Central memory CD4-positive, alpha-beta T cell (primary cell): Measurements from ENCODE around the gene MAP4.
"Not testable (repeated sequence)": the region's sequence is repeated elsewhere in the genome, so short reads cannot be mapped to it uniquely, and the experiment has no call there.

ENCODE experiments used
- DNase-seq: peaks from one replicate; pipeline ENCODE4 v3.0.0; 2022

Gene MAP4

DNA sequence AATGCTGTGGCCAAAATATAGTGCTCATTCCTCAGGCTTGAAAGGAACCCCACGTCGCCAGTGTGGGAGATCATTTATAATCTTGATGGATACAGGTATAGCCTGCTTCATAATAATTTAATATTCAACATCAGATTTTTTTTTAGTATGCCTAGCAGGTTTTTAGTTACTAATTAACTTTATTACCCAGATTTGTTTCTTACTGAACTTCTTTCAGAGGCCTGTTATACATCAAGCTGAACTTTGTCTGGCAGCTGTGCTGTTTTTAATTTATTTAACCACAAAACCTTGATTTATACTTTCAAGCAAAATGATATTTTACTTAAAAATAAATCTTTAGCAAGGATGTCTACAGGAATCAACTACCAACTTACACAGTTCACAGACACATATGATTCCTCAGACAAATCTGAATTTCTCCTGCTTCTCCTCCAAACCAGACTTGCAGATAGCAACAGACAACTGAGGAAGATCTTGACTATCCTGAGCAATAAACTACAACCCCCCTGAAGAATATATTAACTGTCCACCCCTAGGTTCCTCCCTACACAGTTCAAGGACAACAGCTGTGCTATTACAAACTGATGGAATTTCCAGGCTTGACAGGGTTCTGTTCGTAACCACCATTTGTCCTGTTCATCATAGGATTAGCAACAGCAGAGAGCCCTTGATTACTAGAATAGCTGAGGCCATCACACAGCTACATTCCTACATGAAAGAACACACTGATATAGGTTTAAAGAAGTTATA lies 610 bp downstream of the MAP4 start:
- no peak for DNase-seq

DNA sequence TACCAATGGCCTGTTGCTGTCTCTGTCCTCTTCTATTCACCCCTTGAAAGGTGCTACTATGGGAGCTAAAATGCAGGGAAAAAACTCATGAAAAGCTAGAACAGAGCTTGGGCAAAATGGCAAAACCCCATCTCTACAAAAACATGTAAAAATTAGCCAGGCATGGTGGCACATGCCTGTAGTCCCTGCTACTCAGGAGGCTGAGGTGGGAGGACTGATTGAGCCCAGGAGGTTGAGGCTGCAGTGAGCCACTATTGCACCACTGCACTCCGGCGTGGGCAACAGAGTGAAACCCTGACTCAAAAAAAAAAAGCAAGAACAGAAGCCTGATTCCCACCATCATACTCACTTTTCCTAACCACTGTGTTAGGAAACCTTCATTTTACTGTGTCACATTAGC lies 1.9 kb downstream of the MAP4 start:
- no peak for DNase-seq

DNA sequence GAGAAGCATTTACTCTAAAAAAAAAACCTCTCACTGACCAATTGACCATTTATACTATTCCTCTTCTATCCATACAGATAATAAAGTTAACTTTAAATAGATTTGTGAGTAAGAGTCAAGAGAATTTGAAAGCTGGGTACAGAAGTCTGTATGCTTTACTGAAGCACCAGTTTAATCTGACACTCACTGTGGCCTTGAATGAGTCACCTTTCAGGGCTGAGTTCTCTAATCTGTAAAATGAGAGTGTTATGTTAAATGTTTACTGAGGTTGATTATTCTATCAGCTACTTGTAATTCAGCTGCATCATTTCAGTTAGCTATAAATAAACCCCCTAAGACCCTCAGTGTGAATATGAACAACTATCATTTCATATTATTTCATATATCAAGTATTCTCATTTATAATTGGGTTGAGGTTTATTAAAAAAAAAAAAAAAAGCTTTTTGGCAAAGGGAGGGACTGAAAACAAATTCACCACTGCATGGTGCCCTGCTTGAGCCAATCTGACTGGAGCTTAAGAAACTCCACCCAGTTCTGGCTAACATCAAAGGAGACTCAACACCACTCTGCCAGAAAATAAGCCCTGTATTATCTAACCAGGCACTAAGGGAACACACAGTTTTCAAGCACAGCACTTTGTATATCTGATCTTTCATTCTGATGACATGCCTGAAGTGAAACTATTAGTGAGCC lies 2.8 kb downstream of the MAP4 start:
- DNase-seq = no peak

DNA sequence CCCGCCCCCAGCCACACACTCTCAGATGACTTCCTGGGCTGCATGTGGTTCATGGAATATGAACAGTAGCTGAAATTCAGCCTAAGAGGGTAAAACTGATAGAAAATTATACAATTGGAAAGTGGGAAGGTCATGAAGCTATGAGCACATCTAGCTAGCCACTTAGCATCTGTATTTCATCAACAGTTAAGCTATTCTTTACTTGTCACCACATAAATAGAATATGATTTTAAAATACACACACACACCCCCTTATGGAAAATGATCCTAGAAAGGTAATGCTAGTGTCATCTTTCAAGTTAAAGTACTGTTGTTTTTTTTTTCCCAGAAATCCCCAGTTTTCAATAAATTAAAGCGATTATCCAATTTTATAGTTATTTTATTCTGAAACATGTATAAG lies 3.6 kb downstream of the MAP4 start:
- DNase-seq = no peak

DNA sequence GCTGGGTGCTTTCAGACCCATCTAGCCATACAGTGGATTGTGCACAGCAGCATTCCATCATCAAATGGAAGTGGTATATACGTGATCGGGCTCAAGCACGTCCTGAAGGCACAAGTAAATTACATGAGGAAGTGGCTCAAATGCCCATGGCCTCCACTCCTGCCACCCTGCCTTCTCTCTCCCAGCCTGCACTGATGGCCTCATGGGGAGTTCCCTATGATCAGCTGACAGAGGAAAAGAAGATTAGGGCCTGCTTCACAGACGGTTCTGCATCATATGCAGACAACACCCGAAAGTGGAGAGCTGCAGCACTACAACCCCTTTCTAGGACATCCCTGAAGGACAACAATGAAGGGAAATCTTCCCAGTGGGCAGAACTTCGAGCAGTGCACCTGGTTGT lies 8.2 kb downstream of the MAP4 start:
- not testable (repeated sequence) for DNase-seq

DNA sequence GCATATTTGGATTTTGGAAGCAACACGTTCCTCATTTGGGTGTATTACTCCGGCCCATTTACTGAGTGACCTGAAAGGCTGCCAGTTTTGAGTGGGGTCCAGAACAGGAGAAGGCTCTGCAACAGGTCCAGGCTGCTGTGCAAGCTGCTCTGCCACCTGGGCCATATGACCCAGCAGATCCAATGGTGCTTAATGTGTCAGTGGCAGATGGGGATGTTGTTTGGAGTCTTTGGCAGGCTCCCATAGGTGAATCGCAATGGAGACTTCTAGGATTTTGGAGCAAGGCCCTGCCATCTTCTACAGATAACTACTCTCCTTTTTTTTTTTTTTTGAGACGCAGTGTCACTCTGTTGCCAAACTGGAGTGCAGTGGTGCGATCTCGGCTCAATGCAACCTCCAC lies 8.9 kb downstream of the MAP4 start:
- DNase-seq = not testable (repeated sequence)

DNA sequence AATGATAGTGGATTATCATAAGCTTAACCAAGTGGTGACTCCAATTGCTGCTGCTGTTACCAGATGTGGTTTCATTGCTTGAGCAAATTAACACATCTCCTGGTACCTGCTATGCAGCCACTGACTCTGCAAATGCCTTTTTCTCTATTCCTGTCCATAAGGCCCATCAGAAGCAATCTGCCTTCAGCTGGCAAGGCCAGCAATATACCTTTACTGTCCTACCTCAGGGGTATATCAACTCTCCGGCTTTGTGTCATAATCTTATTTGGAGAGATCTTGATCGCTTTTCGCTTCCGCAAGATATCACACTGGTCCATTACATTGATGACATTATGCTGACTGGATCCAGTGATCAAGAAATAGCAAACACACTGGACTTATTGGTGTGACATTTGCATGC lies 9.4 kb downstream of the MAP4 start:
- not testable (repeated sequence) for DNase-seq

DNA sequence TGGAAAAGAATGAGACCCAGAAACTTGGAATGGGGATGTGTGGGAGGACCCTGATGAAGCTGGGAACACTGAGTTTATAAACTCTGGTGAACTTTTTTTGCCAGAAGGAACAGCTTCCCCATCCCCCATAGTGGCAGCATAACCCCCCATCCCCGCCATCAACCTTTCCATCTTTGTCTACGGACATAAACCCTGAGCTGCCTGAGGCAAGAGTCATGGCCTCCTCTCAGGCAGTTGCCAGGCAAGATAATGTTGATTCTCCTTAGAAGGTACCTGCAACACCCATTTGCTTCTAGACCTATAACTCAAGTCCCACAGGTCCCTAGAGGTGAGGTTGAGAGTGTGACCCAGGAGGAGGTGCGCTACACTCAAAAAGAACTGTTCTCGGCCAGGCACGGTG lies 11.5 kb downstream of the MAP4 start:
- no peak for DNase-seq

DNA sequence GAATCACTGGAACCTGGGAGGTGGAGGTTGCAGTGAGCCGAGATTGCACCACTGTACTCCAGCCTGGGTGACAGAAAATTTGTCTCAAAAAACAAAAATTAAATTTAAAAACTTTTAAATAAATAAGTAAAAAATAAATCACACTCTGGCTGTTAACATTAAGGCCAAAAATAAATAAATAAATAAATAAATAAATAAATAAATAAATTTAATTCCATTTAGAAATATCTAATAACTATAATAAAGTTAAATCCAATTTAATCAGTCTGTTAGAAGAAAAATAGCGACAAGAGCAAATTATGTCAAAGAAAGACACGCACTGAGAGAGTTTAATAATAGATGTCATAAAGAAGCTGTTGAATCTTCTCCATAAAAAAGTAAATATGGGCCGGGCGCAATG lies 13.4 kb downstream of the MAP4 start:
- no peak for DNase-seq

DNA sequence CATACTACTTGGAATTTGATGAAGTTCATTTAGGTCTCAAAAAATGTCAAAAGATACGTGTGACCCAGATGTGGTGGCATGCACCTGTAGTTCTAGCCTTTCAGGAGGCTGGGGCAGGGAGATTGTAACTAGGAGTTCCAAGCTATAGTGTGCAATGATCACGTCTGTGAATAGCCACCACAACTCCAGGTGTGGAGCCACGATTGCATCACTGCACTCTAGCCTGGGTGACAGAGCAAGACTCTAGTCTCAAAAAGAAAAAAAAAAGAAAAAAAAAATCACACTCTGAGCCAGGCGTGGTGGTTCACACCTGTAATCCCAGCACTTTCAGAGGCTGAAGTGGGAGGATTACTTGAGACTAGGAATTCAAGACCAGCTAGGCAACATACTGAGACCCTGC lies 14.2 kb downstream of the MAP4 start:
- DNase-seq = no peak

DNA sequence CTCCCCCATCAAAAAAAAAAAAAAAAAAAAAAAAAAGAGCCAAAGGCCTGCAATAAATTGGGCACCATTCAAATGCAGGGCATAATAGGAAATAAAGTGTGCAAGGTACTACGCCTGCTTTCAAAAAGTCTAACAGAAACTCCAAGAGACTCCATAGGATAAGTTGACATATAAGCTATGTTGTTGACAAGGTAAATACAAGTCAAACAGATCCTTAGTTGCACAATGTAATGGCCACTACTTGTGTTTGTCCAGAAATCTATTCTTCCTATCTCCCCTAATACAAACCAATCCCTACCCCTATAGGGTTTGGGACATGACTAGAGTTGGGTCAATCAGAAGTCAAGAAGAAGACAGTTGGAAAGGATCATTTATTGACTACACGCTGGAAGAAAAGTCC lies 16.0 kb downstream of the MAP4 start:
- no peak for DNase-seq

DNA sequence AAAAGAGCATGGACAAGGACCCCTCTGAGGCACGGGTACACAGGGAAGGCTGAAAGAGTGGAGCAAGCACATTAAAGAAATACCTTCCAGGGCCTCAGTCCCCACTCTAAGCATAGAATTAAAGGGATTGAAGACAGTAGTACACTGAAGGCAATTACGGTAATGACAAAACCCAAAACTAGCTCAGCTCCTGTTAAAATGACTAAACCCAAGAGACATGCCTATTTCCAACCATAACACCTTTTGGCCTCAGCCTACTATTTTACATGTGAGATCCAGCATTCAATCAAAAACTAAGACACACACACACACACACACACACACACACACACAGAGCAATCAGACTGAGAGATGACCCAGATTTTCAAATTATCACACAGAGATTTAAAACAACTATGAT lies 19.8 kb downstream of the MAP4 start:
- no peak for DNase-seq

DNA sequence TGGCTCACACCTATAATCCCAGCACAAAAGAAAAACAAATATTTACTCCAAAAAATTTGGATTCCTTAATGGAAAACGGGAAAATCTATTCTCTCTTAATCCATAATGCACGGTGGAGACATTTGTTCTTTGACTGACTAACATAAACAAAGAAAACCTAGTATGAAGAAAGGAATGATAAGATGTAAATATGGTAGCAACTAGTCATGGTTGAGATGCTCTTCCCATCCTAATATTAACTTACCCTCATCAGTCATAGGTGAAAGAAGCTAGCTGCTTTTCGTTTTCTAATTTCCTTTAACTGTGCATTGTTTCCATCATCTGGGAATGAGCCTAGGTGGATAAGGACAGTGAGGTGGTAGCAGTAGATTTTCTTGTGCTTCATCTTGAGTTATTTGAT lies 22.0 kb downstream of the MAP4 start:
- DNase-seq = no peak

DNA sequence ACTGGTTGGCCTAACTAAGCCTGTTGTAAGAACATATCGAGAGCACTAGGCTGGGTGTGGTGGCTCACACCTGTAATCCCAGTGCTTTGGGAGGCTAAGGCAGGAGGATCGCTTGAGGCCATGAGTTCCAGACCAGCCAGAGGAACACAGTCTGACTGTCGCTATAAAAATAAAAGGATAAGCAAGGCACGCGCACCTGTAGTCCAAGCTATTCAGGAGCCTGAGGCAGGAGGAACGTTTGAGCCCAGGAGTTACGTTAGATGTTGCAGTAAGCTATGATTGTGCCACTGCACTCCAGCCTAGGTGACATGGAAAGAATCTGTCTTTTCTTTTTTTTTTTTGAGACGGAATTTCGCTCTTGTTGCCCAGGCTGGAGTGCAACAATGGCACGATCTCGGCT lies 24.9 kb downstream of the MAP4 start:
- DNase-seq = no peak

DNA sequence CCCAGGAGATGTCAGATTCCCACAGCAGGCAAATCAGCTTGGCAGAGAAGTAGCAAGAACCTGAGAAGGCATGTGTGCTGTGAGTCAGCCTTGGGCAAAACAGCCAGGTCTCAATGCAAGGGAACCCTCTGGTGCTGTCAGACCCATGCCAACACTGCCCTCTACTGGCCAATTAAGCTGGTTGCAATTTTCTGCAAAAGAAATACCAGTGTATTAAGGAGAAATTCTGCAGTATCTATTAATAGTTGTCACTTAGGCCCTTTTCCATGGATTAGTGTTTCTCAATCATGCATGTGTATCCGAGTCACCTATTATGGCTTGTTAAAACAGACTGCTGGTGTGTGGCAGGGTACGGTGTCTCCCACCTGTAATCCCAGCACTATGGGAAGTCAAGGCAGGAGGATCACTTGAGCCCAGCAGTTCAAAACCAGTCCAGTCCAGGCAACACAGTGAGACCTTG lies 26.2 kb downstream of the MAP4 start:
- DNase-seq = peak; percentile 66

DNA sequence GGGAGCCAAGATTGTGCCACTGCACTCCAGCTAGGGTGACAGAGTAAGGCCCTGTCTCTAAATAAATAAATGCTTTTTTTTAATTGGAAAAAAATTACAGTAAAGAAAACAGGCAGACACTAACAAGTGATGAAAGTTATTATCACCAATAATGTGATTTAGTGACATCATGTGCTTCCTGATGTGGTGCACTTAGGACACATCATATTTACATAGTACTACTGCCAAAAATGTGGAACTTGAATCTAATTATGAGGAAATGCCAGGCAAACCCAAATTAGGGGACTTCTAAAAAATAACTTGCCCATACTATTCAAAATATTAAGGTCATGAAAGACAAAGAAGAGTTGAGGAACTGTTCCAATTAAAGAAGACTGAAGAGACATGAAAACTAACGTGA lies 30.8 kb downstream of the MAP4 start:
- DNase-seq = no peak

DNA sequence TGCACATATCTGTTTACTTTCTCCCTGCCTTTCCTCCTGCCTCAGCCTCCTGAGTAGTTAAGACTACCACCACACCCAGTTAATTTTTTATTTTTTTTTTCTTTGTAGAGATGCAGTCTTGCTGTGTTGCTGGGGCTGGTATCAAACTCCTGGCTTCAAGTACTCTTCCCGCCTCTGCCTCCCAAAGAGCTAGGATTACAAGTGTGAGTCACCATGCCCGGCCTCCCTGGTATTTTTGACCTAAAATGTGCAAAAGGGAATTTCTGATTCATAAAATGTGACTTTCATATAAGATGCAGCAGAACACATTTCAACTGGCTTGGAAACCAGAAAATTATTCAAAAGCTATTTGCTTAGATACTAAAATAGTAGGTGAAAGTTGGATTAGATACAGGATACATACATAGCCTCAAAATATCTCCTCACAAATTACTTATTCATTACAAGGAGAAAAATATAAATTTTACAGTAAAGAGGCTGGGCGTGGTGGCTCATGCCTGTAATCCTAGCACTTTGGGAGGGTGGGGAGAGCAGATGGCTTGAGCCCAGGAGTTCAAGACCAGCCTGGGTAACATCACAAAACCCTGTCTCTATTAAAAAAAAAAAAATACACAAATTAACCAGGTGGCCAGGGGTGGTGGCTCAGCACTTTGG lies 32.0 kb downstream of the MAP4 start:
- DNase-seq = no peak

DNA sequence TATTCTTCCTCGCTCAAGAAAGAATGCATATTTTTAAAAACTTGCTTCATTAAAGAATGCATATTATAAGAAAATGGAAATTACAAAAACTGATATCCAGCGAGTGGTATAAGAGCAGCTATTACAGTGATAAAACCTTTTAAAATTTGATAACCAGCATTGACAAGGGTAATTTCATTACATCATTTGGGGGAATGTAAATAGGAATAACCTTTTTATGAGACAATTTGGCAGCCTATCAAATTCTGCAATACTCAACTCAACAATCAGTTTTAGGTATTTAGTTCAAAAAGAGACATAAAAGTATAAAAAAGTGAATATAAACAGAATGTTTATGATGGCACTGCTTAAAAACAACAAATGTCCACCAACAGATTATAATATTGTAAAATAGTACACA lies 35.4 kb downstream of the MAP4 start:
- no peak for DNase-seq

DNA sequence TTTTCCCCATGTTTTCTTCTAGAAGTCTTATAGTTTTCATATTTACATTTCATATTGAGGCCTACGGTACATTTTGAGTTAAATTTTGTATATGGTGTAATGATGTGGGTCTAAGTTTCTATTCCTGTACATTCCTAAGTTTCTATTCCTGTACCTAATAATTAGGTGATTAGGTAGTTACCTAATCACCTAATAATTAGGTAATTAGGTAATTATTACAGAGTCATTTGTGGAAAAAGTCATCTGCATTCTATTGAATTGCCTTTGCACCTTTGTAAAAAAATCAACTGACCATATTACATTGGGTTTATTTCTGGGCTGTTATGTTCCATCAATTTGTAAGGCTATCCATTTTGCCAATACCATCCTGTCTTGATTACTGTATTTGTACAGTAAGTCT lies 37.1 kb downstream of the MAP4 start:
- DNase-seq = no peak

DNA sequence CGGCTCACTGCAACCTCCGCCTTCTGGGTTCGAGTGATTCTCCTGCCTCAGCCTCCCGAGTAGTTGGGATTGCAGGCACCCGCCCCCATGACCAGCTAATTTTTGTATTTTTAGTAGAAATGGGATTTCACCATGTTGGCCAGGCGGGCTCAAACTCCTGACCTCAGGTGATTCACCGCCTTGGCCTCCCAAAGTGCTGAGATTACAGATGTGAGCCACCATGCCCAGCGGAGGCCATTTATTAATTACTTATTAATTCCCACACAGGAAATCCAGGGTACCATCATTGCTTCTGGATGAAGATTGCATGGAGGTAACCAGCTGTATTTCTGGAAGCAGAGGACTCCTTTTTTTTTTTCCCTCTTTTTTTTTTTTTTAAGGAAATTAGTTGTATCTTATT lies 37.8 kb downstream of the MAP4 start:
- no peak for DNase-seq

DNA sequence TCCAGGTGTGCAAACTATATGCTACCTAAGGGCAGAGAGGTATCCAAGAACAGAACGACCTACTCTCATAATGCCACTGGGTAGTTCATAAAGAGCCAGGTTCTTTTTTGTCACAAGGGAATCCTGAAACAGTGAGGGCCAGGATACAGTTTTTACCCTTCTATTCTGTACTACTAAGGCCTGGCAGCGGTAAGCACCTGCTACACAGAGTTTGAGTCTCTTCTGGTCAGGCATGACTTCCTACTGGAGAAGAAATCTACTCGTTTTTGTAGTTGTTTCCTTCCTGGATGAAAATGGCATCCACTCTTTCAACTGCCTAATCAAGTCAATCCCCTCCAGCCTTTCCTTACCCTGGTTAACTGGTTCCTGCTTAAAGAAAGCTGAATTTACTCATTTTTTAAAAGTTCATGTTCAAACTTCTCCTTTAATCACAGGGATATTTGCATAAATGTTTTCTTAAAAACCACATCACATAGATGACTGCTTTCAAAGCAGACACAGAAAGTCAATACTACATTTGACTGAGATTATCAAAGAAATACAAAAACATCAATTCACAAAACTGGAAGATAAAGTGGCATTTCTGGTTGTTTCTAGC lies 40.0 kb downstream of the MAP4 start:
- DNase-seq = no peak

DNA sequence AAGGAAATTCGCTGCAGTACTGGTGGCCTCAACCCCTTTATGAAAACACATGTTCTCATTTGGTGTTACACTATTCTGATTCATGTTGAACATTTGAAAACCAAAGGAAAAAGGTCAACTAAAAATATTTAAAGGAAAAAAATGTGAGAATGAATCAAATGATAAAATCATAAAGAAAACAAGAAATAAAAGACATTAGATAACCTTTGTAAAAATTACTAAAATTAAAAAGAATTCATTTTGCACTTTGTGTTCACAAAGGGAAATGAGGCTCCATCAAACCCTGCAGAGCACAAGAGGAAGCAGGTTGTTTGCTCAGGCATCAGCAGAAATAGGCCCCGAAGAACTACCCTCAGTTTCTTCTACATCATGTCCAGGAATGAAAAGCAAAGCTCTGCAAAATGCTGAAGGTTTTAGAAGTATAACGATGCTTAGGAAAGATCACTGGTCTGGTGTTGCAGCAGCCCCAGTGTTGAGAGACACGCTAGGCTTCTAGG lies 41.2 kb downstream of the MAP4 start:
- DNase-seq = no peak

DNA sequence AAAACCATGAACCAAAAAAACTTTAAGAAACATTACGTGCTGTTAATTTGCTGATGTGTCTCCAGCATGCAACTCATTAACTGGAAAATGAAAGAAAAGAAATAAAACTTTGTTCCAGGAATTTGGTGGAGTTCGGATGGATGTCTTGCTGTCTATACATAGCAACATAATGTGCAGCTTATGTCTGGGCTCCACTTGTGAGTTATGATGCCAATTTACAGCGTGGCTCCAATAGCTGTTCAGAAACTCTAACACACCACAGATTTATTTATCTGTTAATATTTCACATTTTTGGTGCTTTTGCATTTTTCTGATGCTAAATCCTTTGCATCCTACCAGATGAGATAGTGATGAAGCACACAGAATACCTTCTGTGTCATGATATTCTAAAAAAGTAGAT lies 45.1 kb downstream of the MAP4 start:
- no peak for DNase-seq

DNA sequence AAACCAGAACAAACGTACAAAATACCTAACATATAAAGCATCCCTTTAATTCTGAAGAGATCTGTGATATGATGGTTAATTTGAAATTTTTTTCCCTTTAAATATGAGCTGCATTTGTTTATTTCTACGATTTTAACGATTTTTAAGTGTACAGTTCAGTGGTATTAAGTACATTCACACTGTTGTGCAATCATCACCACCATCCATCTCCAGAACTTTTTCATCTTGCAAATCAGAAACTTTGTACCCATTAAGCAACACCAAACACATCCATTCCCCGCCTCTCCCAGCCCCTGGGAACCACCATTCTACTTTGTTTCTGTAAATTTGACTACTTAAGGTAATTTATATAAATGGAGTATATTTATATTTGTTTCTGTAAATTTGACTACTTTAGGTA lies 51.5 kb downstream of the MAP4 start:
- DNase-seq = no peak
